GM20000 (cell line): ENCODE results near the gene VTN.

Experiments used
- DNase-seq: peaks from one replicate; pipeline ENCODE4 v3.0.0; 2012; ENCODE audit warnings: low spot score
- CTCF ChIP-seq: IDR thresholded peaks from 2 replicates; pipeline ENCODE4 v1.5.1; 2012; ENCODE audit warnings: mild to moderate bottlenecking, control low read depth; ENCODE audit errors: extremely low read depth, missing control alignments

Gene VTN

DNA sequence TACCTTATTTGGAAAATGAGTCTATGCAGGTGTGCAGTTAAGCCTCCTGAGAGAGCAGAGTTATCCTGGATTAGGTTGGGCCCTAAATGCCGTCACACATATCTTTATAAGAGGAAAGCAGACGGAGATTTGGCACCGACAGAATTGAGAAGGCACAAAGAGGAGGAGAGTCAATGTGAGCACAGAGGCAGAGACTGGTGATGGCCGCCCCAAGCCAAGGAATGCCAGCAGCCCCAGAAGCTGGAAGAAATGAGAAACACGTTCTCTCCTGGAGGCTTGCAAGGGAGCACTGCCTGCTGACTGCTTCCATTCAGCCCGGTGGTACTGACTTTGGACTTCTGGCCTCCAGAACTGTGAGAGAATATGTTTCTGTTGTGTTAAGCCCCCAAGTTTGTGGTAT is 32.7 kb upstream of the VTN start:
- DNase-seq = no peak
- no peak for TF ChIP-seq CTCF

DNA sequence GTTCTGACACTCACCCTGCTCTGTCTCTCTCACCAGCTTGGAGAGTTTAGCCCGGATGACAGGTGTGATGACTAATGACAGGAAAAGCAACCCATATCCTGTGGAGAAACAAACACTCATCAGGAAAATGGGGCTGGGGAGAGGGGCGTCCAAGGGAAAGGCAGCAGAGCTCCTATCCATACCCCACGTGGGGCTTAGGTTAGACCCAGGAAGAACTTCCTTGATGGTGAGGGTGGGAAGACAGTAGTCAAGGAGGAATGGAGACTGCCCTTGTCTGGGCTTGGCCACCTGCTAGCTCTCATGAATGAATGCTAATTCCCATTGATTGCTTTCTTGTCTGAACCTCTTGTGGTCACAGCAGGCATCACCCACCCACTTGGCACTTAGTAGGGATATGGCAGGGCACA is 32.1 kb upstream of the VTN start:
- TF ChIP-seq CTCF = no peak
- no peak for DNase-seq

DNA sequence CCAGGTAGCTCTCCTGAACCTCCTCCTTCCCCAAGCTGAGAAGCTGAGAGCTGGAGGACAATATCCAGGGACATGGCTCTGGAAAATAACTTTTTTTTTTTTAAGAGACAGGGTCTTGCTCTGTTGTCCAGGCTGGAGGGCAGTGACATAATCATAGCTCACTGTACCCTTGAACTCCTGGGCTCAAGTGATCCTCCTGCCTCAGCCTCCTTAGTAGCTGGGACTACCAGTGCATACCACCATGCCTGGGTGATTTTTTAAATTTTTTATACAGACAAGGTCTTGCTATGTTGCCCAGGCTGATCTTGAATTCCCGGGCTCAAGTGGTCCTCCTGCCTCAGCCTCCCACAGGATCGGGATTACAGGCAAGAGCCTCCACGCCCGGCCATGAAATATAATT is 29.7 kb upstream of the VTN start:
- TF ChIP-seq CTCF = no peak
- DNase-seq = no peak

- no peak for TF ChIP-seq CTCF
These were observed 28.3 kb upstream of the VTN start for GRCh38 chr17:28398280-28398981.

GRCh38 chr17:28397687-28398279 is 27.7 kb upstream of the VTN start:
- no peak for TF ChIP-seq CTCF
- DNase-seq = no peak

More at GRCh38 chr17:28398280-28398981, 28.3 kb upstream of the VTN start:
- no peak for DNase-seq

DNA sequence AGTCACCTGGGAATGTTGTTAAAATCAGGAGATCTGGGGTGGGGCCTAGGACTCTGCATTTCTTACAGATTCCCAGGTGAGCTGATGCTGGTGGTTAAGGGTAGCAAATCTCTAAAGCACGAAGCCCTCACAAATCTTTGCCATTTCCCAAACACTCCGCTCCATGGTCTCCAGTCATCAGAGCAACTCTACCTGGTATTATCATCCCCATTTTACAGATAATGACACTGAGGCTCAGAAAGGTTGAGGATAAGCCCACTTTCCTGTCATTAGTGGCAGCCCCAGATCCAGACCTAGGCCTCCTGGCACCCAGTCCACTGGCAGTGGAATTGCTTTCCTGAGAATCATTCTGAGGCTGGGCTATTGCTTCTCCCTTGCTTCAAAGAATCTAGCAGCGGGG is 27.2 kb upstream of the VTN start:
- DNase-seq = no peak
- TF ChIP-seq CTCF = no peak

- no peak for TF ChIP-seq CTCF
- DNase-seq = no peak
These were observed 26.6 kb upstream of the VTN start for GRCh38 chr17:28396635-28397239.
